ENCODE results near the gene DDX50. TPM values are rescaled to one million over a fixed set of nuclear protein-coding genes. Genes with fewer than 3 reads are reported as not detected.
A peak's percentile ranks its signal among the peaks of the same experiment; 100 is the strongest.

Gene DDX50
- total RNA-seq, 6 experiments from 2014 or later: 35.6 to 39.4 (median 37.3) TPM

DNA sequence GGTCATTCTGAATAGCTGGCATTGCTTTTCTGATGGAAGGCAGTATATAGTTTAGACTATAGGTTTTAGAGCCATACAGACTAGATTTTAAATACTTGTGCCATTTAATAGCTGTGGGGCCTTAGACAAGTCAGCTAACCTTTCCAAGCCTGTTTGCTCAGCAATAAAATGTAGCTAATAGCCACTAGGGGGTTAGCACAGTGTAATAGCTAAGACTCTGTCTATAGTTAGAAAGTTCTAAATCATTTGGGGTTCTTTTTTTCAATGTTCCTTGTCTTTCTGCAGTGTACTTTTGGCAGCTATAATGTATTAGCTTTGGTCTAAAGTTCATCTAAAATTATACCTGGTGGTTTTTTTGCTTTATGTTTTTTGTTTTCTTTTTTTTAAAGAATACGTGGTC is 80.0 kb downstream of the DDX50 start:
- peaks cover 3% of the 10 kb centered on the region; the same call in 1 of the 2 replicates for H3K27me3 Mint-ChIP-seq (ENCODE audit: insufficient read depth)
- H3K9me3 Mint-ChIP-seq: no peaks in the 10 kb centered on the region
- no peaks in the 10 kb centered on the region for H3K4me1 Mint-ChIP-seq (ENCODE audit: low read depth)
- H3K36me3 Mint-ChIP-seq (ENCODE audit: low read depth): peaks cover 18% of the 10 kb centered on the region
- TF ChIP-seq, protein P1, sequence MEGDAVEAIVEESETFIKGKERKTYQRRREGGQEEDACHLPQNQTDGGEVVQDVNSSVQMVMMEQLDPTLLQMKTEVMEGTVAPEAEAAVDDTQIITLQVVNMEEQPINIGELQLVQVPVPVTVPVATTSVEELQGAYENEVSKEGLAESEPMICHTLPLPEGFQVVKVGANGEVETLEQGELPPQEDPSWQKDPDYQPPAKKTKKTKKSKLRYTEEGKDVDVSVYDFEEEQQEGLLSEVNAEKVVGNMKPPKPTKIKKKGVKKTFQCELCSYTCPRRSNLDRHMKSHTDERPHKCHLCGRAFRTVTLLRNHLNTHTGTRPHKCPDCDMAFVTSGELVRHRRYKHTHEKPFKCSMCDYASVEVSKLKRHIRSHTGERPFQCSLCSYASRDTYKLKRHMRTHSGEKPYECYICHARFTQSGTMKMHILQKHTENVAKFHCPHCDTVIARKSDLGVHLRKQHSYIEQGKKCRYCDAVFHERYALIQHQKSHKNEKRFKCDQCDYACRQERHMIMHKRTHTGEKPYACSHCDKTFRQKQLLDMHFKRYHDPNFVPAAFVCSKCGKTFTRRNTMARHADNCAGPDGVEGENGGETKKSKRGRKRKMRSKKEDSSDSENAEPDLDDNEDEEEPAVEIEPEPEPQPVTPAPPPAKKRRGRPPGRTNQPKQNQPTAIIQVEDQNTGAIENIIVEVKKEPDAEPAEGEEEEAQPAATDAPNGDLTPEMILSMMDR (IDR thresholded peaks at IDR 0.05): peak; percentile 60
- DNase-seq: peak; percentile 10
- H3K27ac Mint-ChIP-seq: no peak overlapping the region
- no peak overlapping the region for H3K4me3 Mint-ChIP-seq

DNA sequence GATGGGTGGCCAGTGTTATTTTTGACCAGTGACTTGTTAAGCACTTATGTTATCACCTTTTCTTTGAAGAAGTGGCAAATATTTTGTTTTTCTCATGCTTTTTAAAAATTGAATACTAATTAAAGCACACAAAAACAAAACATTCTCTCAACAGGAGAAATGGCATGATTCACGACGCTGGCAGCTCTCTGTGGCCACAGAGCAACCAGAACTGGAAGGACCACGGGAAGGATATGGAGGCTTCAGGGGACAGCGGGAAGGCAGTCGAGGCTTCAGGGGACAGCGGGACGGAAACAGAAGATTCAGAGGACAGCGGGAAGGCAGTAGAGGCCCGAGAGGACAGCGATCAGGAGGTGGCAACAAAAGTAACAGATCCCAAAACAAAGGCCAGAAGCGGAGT is 81.3 kb downstream of the DDX50 start:
- Mint-ChIP-seq H3K27me3 (ENCODE audit: insufficient read depth) (peaks cover 3% of the 10 kb centered on the region), H3K4me3 (no peak overlapping the region), H3K36me3 (ENCODE audit: low read depth) (peaks cover 18% of the 10 kb centered on the region), H3K27ac (peak overlapping the region; percentile 50; the same call in 1 of the 2 replicates), H3K4me1 (ENCODE audit: low read depth) (peaks cover 5% of the 10 kb centered on the region), H3K9me3 (no peaks in the 10 kb centered on the region)
- DNase-seq: no peak
- TF ChIP-seq, protein P1 (IDR thresholded peaks at IDR 0.05): no peak

DNA sequence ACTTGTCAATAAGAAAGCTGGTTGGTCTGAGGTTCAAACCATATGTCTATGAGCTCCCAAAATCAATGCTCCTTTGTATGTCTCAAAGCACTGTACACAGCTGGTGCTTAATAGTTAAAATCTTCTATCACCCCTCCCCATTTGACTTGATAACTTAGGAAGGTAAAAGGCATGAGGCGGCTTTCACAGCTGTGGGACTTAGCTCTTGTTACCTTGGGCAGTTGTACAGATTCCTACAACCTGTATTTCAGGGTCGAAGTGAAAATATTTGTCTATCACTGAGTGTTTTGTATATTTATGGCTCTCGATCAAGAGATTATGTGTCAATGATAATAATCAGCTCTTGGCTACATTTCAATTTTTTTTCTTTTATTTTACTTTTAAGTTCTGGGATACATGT is 86.5 kb downstream of the DDX50 start:
- no peak for DNase-seq
- Mint-ChIP-seq H3K36me3 (ENCODE audit: low read depth) (peaks cover 24% of the 10 kb centered on the region), H3K4me1 (ENCODE audit: low read depth) (peaks cover 49% of the 10 kb centered on the region), H3K27me3 (ENCODE audit: insufficient read depth) (peaks cover 5% of the 10 kb centered on the region), H3K27ac (peak overlapping the region; percentile 95), H3K9me3 (no peaks in the 10 kb centered on the region), H3K4me3 (peak overlapping the region; percentile 99)
- TF ChIP-seq, protein P1 (IDR thresholded peaks at IDR 0.05): no peak

DNA sequence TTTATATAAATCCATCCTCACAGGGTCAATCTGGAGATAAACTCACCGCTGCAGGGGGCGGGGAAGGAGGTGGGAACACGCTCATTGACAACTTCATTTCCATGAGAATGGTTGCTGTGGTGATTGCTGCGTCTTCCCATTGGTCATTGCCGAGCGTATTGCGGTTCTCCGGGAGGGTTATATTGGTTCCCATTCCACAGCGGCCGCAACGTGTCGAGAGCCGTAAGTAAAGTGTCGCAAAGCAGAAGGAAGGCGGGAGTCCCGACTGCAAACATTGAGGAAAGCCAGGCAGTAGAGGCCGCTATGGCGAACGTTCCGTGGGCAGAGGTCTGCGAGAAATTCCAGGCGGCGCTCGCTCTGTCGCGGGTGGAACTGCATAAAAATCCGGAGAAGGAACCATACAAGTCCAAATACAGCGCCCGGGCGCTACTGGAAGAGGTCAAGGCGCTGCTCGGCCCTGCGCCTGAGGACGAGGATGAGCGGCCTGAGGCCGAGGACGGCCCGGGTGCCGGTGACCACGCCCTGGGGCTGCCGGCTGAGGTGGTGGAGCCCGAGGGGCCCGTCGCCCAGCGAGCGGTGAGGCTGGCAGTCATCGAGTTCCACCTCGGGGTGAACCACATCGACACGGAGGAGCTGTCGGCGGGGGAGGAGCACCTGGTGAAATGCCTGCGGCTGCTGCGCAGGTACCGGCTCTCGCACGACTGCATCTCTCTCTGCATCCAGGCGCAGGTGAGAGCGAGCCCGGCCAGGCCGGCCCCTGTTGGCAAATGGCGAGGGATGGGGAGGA is 87.6 kb downstream of the DDX50 start, which contains the start of gene KIFBP:
KIFBP (plus strand) TSS at position 274 of the 787 bp plus-strand sequence; CDS start at position 304, 30 bp downstream.
- TF ChIP-seq, protein P1 (IDR thresholded peaks at IDR 0.05): peak; percentile 74
- Mint-ChIP-seq H3K27me3 (ENCODE audit: insufficient read depth) (peaks cover 5% of the 10 kb centered on the region), H3K4me1 (ENCODE audit: low read depth) (peaks cover 59% of the 10 kb centered on the region), H3K27ac (peak within 1 kb of the TSS; percentile 95), H3K36me3 (ENCODE audit: low read depth) (peaks cover 23% of the 10 kb centered on the region), H3K9me3 (no peaks in the 10 kb centered on the region), H3K4me3 (peak within 1 kb of the TSS; percentile 99)
- DNase-seq: peak; percentile 97

DNA sequence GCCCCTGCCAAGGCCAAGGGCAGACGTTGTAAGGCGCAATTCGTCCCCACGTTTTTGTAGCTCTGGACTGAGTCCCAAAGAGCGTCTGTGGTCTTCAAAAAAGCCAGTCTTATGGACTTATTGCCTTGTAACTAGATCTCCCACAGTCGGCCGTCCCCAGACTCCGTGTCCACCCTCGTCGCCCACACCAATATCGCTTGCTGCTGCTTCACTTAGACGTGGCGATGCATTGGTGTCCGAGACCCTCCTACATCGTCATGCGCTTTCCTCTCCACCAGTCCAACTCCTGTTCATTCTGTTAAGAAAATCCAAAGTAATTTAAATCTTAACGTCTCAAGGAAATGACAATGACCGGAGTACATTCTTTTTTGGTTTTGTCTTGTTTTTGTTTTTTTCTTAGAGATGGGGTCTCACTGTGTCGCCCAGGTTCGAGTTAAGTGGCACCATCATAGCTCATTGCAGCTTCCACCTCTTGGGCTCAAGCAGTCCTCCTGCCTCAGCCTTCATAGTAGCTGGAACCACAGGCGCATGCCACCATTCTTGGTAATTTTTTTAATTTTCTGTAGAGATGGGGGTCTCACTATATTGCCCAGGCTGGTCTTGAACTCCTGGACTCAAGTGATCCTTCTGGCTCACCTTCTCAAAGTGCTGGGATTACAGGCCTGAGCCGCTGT is 88.3 kb downstream of the DDX50 start:
- peaks cover 59% of the 10 kb centered on the region for H3K4me1 Mint-ChIP-seq (ENCODE audit: low read depth)
- H3K27ac Mint-ChIP-seq: peak overlapping the region; percentile 95
- no peak for DNase-seq
- H3K27me3 Mint-ChIP-seq (ENCODE audit: insufficient read depth): peaks cover 5% of the 10 kb centered on the region
- TF ChIP-seq, protein P1 (IDR thresholded peaks at IDR 0.05): no peak
- peak overlapping the region; percentile 99 for H3K4me3 Mint-ChIP-seq
- peaks cover 23% of the 10 kb centered on the region for H3K36me3 Mint-ChIP-seq (ENCODE audit: low read depth)
- H3K9me3 Mint-ChIP-seq: no peaks in the 10 kb centered on the region
